A549 (cell line): Measurements from ENCODE around the gene HOXB5.

Source experiments
- CHD2 ChIP-seq: fragments of 150-350 bp; IDR thresholded peaks from 2 replicates; pipeline ENCODE4 v1.6.1; 2014; ENCODE audit warnings: low read length; ENCODE audit not compliant: partially characterized antibody
- EHMT2 ChIP-seq: fragments of 200-600 bp; sonication (generic); IDR thresholded peaks from 2 replicates; pipeline ENCODE4 v1.6.1; 2016; ENCODE audit warnings: antibody characterized with exemption, low read depth, mild to moderate bottlenecking, moderate library complexity
- EP300 ChIP-seq, 2 experiments: fragments of >200 bp; sonication (Bioruptor Twin); formaldehyde crosslinking; IDR thresholded peaks; 2 replicates in 1 of 2; 3 replicates in 1 of 2; pipeline ENCODE4 v1.6.1; 2016 to 2017
- FOSL2 ChIP-seq, 2 experiments: fragments of 450-650 bp in 1 of 2; fragments of >200 bp in 1 of 2; sonication (Bioruptor Twin) in 1 of 2; formaldehyde crosslinking; IDR thresholded peaks; 2 replicates each; pipeline versions ENCODE4 v1.5.0 to v1.6.1; 2016 to 2020; ENCODE audit warnings: mild to moderate bottlenecking in 1 of 2, moderate library complexity in 1 of 2
- HDAC2 ChIP-seq: fragments of 200-600 bp; sonication (generic); IDR thresholded peaks from 2 replicates; pipeline ENCODE4 v1.6.1; 2016
- KDM1A ChIP-seq: fragments of 200-600 bp; sonication (generic); IDR thresholded peaks from 2 replicates; pipeline ENCODE4 v1.6.1; 2016; ENCODE audit warnings: low read depth, mild to moderate bottlenecking
- POLR2A ChIP-seq: IDR thresholded peaks from 2 replicates; pipeline ENCODE4 v1.6.1; 2012; ENCODE audit warnings: mild to moderate bottlenecking, low read length
- RAD21 ChIP-seq, 2 experiments: fragments of >200 bp in 1 of 2; sonication (Bioruptor Twin) in 1 of 2; formaldehyde crosslinking in 1 of 2; IDR thresholded peaks in 1 of 2; conservative IDR thresholded peaks in 1 of 2; 2 replicates in 1 of 2; 3 replicates in 1 of 2; pipeline ENCODE4 v1.6.1; 2012 to 2018; ENCODE audit warnings: inconsistent platforms in 1 of 2
- SMC3 ChIP-seq: fragments of >200 bp; sonication (Bioruptor Twin); formaldehyde crosslinking; IDR thresholded peaks from 3 replicates; pipeline ENCODE4 v1.6.1; 2018; ENCODE audit warnings: inconsistent platforms
- TF ChIP-seq, protein P1 (sequence below): fragments of >200 bp; sonication (Bioruptor Twin); formaldehyde crosslinking; IDR thresholded peaks from 3 replicates; pipeline ENCODE4 v1.5.1; 2016
- TF ChIP-seq, protein P2 (sequence below): IDR thresholded peaks from 2 replicates; pipeline ENCODE4 v1.6.1; 2012
- TF ChIP-seq, protein P3 (sequence below): fragments of 450-650 bp; IDR thresholded peaks from 2 replicates; pipeline ENCODE4 v1.6.1; 2014; ENCODE audit warnings: antibody characterized with exemption
- TF ChIP-seq, protein P4 (sequence below): fragments of 250-450 bp; sonication (Bioruptor Pico); IDR thresholded peaks from 2 replicates; pipeline ENCODE4 v1.5.0; 2021; ENCODE audit warnings: mild to moderate bottlenecking, moderate library complexity, borderline replicate concordance

DNA sequence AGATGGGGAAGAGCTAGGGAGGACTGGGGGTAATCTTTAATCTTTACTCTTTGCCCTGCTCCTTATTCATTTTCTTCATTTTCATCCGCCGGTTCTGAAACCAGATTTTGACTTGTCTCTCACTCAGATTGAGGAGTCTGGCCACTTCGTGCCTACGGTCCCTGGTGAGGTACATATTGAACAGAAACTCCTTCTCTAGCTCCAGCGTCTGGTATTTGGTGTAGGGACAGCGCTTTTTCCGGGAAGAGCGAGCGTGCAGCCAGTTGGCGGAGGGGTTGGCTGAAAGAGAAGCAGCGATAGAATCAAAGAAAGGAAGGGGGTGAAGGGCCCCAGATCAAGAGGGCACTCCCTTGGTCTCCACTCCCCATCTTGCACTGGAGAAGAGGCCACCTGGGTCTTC lies 29.3 kb upstream of the HOXB5 start:
- TF ChIP-seq, protein P1, sequence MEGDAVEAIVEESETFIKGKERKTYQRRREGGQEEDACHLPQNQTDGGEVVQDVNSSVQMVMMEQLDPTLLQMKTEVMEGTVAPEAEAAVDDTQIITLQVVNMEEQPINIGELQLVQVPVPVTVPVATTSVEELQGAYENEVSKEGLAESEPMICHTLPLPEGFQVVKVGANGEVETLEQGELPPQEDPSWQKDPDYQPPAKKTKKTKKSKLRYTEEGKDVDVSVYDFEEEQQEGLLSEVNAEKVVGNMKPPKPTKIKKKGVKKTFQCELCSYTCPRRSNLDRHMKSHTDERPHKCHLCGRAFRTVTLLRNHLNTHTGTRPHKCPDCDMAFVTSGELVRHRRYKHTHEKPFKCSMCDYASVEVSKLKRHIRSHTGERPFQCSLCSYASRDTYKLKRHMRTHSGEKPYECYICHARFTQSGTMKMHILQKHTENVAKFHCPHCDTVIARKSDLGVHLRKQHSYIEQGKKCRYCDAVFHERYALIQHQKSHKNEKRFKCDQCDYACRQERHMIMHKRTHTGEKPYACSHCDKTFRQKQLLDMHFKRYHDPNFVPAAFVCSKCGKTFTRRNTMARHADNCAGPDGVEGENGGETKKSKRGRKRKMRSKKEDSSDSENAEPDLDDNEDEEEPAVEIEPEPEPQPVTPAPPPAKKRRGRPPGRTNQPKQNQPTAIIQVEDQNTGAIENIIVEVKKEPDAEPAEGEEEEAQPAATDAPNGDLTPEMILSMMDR, result no peak
- TF ChIP-seq, protein P2, sequence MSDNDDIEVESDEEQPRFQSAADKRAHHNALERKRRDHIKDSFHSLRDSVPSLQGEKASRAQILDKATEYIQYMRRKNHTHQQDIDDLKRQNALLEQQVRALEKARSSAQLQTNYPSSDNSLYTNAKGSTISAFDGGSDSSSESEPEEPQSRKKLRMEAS, result no peak
- TF ChIP-seq EP300 (IDR thresholded peaks at IDR 0.05), result no peak
- TF ChIP-seq POLR2A, result no peak
- TF ChIP-seq FOSL2 (IDR thresholded peaks at IDR 0.05), result no peak
- no peak for TF ChIP-seq FOSL2 (CRISPR knock-in tag; IDR thresholded peaks at IDR 0.05)
- no peak for TF ChIP-seq SMC3
- TF ChIP-seq RAD21 (conservative IDR thresholded peaks at IDR 0.05 in 1 of 2, IDR thresholded peaks at IDR 0.05 in 1 of 2), result no peak
- TF ChIP-seq, protein P3, sequence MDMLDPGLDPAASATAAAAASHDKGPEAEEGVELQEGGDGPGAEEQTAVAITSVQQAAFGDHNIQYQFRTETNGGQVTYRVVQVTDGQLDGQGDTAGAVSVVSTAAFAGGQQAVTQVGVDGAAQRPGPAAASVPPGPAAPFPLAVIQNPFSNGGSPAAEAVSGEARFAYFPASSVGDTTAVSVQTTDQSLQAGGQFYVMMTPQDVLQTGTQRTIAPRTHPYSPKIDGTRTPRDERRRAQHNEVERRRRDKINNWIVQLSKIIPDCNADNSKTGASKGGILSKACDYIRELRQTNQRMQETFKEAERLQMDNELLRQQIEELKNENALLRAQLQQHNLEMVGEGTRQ, result no peak
- no peak for TF ChIP-seq KDM1A
- TF ChIP-seq HDAC2, result no peak
- no peak for TF ChIP-seq EHMT2
- TF ChIP-seq, protein P4, sequence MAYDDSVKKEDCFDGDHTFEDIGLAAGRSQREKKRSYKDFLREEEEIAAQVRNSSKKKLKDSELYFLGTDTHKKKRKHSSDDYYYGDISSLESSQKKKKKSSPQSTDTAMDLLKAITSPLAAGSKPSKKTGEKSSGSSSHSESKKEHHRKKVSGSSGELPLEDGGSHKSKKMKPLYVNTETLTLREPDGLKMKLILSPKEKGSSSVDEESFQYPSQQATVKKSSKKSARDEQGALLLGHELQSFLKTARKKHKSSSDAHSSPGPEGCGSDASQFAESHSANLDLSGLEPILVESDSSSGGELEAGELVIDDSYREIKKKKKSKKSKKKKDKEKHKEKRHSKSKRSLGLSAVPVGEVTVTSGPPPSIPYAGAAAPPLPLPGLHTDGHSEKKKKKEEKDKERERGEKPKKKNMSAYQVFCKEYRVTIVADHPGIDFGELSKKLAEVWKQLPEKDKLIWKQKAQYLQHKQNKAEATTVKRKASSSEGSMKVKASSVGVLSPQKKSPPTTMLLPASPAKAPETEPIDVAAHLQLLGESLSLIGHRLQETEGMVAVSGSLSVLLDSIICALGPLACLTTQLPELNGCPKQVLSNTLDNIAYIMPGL (CRISPR knock-in tag), result no peak
- TF ChIP-seq CHD2, result no peak
